OCI-LY1 (cell line): ENCODE results near the gene ZNF618.

ENCODE experiments used
- CTCF ChIP-seq: fragments of 200-600 bp; sonication (generic), shearing (Covaris generic); IDR thresholded peaks from 2 replicates; pipeline ENCODE4 v1.5.1; 2017; ENCODE audit warnings: mild to moderate bottlenecking, antibody characterized with exemption, low read length, moderate library complexity, mixed read lengths
- EZH2 ChIP-seq: fragments of 200-600 bp; sonication (generic), shearing (Covaris generic); IDR thresholded peaks from 2 replicates; pipeline ENCODE4 v1.8.0; 2017; ENCODE audit warnings: borderline replicate concordance, mixed run types, mild to moderate bottlenecking, antibody characterized with exemption, low read length, moderate library complexity, mixed read lengths

- TF ChIP-seq CTCF (no peak), EZH2 (no peak)
Measured at GRCh38 chr9:114050226-114050568, 174.1 kb downstream of the ZNF618 start.
